ENCODE results near the gene PRKCI.
"Not testable (repeated sequence)": the region's sequence is repeated elsewhere in the genome, so short reads cannot be mapped to it uniquely, and the experiment has no call there.

PRKCI gene

DNA sequence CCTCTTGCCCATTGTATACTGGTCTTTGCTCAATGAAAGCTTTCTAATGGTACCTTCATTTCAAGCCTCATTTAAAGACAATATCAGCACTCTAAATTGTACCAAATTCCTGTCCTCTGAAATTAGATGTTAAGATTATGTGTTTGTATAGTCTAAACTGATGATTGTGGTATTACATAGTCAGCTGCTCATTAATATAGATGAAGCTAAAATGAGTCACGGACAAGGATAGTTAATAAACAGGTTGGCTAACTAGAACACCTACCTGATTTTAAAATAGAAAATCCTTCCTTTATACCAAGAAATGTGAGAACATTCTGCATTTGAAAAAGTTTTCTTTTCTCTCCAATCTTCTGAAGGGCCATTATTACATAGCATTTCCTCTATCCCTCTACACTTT, 2.9 kb downstream of the PRKCI start:
- no peak for DNase-seq

DNA sequence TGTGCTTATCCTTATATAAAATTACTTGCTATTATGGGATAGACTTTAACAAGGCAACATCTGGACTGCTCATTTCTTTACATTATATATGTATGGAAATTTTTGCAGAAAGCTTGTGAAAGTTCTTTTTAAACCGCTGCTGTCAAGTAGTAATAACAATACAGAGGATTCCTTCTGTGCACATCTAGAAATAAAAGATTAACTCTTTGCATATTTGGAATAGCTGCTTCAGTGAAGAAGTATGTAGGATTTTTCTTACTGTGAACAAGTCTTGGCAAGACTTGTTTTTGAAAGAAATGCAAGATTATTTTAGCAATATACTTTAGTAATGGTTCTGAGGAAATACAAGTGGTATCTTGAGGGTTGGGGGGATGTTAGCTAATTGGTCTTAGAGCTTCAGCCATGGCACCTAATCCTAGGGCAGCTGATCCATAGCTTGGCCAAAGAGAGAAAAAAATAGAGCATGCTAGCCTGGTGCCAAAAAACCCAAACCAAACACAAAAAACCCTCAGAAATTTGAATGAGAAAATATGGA, 4.3 kb downstream of the PRKCI start:
- no peak for DNase-seq

DNA sequence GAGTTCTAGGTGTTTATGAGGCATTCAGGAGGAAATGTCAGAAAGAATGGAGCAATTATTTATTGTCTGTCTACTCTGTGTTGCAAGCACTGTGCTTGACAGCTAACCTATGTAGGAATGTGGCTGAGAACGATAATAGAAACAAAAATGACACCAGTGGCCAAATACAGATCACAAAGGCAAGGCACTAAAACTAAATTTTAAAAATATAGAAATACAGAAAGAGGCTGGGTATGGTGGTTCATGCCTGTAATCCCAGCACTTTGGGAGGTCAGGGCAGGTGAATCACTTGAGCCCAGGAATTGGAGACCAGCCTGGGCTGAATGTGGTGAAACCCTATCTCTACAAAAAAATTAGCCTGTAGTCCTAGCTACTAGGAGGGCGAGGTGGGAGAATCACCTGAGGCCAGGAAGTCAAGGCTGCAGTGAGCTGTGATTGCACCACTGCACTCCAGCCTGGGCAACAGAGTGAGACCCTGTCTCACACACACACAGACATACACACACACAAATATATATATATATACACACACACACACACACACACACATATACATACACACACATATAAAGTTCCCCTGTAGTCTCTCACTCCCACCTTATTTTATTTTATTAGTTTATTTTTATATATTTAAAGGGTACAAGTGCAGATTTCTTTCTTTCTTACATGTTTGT, 6.0 kb downstream of the PRKCI start:
- DNase-seq = no peak

DNA sequence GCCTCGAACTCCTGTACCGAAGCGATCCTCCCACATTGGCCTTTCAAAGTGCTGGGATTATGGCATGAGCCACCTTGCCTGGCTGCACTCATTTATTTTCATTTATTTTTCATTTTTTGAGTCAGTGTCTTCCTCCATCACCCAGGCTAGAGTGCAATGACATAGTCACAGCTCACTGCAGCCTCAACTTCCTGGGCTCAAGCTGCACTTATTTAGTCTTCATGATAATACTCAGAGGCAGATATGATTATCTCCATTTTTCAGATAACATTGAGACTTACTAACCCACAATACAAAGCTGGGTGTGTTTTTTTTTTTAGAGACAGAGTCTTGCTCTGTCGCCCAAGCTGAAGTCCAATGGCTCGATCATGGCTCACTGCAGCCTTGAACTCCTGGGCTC, 10.0 kb downstream of the PRKCI start:
- DNase-seq = peak; percentile 18

DNA sequence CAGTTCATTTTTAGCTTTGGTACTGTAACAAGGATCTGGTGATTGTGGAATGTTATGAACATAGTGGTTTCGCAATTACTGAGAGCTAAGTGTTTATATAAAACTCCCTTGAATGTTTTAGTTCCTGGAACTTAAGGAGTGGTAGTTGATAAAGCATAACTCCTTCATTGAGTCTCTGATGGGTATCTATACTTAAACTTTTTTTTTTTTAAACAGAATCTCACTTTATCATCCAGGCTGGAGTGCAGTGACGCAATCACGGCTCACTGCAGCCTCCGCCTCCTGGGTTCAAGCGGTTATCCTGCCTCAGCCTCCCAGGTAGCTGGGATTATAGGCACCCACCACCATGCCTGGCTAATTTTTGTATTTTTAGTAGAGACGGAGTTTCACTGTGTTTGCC, 11.3 kb downstream of the PRKCI start:
- peak; percentile 50 for DNase-seq

DNA sequence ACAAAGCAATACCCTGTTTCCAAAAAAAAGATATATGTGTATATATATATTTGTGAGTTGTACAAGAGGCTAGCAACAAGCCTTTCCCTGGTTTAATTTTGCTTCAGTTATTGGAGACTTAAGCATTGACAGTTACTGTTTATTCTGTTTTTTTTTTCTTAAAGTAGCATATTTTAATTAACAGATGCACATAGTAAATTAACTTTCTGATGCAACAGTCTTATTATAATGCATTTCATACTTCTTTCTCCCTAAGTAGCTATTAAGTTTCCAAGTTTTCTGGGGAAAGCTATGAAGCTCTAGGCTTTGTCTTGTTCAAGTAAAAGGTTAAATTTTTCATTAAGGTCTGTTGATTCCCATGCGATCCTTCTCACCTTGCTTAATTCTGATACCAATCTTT, 17.9 kb downstream of the PRKCI start:
- no peak for DNase-seq

DNA sequence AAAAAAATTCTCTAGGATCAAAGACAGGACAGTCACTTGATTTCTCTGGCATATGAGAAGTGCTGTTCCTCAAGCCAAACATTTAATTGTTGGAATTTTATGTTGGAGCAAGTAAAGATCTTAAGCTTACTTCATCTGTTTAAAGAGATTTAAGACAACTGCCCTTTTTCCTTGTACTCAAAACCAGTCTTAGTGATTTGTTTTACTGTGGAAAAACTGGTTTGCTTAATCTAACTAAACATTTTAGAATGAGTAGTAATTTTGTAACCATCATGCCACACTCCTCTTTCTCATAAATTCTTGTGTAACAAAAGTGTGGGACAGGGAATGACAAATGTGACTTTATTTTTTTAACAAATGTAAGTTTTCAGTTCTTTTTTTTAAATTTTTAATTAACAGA, 18.4 kb downstream of the PRKCI start:
- no peak for DNase-seq

DNA sequence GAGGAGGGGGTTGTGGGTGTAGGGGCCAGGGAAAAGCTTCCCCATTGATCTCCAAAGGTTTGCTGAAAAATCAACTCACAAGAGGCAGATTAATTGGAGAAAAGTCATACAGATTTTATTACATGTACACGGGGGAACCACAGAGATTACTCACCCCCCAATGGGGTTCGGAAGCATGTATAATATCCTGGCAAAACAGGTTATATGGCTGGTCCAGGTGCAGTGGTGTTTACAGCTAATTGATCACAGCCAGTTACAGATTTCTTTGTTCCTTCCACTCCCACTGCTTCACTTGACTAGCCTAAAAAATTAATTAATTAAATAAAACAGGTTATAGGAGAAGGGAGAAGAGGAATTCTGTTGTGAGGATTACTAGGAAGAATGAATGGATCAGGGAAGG, 22.4 kb downstream of the PRKCI start:
- DNase-seq = no peak

DNA sequence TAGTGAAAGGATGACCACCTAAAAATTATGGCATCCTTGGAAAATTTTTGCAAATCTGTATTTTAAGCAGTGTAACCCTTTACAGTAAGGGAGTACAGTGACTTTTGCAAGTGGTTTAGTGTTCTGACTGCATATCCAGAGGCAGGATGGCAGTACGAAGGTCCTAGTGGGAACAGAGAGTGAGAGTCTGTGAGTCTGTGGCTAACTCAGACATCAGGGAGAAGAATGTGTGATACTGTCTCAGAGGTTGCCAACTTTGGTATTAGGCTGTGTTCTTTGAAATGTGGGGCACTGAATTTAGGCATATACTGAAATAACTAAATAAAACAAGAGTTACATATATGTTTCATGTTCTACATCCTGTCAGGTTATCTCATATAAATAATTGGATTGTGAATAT, 25.7 kb downstream of the PRKCI start:
- no peak for DNase-seq

DNA sequence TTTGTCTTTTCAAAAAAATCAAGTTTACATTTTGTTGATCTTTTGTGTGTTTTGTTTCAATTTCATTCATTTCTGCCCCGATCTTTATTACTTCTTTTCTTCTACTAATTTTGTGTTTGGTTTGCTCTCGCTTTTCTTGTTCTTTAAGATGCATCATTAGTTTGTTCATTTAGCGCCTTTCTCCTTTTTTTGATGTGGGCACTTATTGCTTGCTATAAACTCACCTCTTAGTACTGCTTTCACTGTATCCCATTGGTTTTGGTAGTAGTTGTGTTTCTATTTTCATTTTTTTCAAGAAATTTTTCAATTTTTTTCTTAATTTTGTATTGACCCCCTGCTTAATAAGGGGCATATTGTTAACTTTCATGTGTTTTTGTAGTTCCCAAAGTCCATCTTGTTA, 34.4 kb downstream of the PRKCI start:
- DNase-seq = no peak

DNA sequence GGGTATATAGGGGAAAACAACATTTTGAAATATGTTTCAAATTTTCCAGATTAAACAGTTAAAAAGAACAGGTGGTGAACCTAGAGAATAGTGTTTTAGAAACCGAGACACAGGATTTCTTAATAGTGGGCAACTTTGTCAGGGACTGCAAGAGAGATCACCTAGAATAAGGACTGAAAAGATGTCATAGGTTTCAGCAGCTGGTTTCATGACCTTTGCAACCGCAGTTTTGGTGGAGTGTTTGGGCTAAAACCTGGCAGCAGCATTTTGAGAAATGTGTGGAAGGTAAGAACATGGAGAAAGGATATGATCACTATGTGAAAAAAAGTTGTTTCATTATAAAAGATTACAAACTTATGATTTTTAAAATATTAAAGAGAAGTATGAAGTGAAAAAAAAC, 34.9 kb downstream of the PRKCI start:
- DNase-seq = no peak

DNA sequence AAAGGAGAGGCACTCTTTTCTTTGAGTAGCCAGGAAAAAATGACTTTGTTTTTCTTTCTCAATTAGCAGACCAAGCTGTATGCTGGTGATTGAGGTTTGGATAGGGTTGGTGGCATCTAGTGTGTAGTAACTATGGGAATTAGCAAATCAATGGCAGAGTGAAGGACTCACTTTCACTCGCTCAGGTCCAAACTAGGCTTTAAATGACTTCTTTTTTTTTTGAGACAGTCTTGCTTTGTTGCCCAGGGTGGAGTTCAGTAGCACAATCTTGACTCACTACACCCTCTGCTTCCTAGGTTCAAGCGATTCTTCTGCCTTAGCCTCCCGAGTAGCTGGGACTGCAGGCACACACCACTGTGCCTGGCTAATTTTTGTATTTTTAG, 35.9 kb downstream of the PRKCI start:
- no peak for DNase-seq

DNA sequence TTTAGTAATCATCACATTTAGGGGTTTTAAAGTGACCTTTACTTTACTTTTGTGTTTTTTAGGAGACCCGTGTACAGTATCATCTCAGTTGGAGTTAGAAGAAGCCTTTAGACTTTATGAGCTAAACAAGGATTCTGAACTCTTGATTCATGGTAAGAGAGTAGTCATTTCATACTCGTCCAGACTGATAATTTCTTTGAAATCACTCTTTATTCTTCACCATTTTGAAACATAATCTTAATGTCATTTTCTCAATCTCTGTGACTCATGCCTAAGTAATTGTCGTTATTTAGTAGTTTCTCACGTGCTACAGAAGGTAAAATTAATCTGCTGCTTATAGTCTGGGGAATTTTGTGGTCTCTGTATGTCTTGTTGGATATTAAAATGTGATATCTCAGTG, 37.7 kb downstream of the PRKCI start:
- no peak for DNase-seq

DNA sequence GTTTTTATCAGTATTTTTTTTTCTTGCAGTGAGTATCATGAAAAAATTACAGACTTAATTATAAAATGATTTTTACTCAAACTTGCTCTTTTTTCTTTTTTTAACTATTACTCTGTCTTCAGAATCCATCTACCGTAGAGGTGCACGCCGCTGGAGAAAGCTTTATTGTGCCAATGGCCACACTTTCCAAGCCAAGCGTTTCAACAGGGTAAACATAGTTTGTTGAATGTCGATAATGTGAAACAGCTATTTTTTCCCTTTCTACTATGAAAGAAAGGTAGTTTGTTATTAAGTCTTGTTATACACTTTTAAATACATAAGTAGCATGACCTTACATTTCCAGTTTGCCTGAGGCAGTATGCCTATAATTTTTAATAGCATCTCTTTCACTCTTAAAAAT, 45.6 kb downstream of the PRKCI start:
- no peak for DNase-seq

DNA sequence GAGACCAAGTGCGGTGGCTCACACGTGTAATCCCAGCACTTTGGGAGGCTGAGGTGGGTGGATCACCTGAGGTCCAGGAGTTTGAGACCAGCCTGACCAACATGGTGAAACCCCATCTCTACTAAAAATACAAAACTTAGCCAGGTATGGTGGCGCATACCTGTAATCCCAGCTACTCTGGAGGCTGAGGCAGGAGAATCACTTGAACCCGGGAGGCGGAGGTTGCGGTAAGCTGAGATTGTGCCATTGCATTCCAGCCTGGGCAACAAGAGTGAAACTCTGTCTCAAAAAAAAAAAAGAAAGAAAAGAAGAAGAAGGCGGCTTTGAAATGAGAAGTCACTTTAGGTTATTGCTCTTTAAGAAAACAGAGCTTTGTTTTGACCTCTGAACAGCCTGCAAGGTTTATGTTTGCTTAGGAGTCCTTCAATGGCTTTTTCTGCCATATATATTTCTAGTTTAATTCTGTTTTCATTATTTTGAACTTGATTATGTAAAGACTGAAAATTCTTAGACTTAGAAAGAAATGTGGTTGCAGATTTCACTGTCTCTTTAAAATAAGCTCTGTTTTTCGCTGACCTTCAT, 47.5 kb downstream of the PRKCI start:
- not testable (repeated sequence) for DNase-seq

DNA sequence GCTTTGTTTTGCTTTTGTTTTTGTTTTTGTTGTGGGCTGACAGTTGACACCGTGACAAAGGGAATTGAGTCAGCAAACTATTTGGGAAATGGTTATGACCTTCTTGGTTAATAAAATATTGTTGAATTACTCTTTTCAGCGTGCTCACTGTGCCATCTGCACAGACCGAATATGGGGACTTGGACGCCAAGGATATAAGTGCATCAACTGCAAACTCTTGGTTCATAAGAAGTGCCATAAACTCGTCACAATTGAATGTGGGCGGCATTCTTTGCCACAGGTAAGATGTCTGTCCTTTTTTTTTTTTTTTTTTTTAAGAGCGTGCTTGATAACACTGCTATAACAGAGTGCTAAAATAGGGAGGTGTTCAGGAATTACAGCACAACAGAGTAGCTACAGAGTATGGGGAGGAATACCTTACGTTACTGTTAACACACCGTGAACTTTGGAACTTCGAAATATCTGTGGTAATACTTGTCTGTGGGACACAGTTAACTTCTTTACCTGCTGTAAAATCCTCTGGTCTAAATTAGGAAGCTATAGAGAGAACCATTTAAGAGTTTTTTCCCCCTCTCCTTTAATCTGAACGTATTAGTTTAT, 48.2 kb downstream of the PRKCI start:
- no peak for DNase-seq

DNA sequence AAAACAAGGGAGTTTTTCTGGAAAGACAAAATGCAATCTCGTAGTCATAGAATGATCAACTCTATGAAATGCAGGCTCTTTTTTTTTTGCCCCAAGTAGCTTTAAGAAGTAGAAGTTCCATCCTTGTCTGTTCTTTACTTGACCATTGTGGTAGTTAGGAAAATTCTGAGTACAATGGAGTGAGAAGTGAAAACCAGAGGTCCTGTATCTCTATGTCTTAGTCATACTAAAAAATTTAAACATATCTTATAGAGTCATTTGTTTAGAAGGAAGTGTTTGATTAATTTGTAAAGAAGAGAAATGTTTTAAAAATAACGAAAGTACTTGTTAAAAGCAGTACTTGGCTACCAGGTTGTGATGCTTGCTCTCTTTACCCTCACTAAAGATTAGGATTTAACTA, 52.4 kb downstream of the PRKCI start:
- no peak for DNase-seq

DNA sequence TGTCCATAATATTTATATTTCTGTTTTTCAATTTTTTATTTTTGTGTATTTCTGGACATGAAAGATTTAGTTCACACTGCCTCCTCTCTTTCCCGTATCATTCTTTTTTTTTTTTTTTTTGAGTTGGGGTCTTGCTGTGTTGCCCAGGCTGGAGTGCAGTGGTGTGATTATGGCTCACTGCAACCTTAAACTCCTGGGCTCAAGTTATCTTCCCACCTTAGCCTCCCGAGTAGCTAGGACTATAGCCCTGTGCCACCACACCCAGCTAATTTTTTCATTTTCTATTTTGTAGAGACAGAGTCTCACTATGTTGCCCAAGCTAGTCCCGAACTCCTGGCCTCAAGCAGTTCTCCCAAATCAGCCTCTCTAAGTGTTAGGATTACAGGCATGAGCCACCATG, 53.6 kb downstream of the PRKCI start:
- DNase-seq = no peak

DNA sequence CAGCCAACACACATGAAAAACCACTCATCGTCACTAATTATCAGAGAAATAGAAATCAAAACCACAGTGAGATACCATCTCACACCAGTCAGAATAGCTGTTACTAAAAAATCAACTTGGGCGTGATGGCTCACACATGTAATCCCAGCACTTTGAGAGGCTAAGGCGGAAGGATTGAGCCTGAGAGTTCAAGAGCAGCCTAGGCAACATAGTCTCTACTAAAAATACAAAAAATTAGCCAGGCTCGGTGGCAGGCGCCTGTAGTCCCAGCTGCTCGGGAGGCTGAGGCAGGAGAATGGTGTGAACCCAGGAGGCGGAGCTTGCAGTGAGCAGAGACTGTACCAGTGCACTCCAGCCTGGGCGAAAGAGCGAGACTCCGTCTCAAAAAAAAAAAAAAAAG, 55.1 kb downstream of the PRKCI start:
- DNase-seq = not testable (repeated sequence)

DNA sequence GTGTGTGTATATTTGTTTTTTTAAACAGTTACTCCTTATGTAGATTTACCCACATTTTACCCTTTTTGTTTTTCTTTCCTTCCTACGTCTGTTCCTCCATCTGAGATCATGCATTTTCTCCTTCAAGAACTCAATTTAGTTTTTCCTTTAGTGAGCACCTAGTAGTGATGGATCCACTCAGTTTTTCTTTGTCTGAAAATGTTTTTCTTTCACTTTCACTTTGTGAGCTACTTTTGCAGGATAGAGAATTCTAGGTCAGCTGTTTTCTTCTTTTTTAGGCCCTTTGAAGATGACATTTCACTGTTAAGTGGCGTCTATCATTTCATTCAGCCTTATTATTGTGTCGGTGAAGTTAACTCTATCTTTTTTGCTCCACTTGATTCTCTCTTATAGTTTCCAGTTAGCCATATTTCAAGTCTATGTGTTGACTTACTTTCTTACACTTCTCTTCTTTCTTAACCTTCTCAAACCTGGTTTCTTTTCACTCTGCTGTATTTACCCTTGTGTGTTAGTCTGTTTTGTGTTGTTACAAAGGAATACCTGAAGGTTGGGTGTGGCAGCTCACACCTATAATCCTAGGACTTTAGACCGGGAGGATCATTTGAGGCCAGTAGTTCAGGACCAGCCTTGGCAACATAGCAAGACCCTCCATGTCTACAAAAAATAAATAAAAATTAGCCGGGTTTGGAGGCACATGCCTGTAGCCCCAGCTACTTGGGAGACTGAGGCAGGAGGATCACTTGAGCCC, 55.8 kb downstream of the PRKCI start:
- DNase-seq = peak; percentile 3

DNA sequence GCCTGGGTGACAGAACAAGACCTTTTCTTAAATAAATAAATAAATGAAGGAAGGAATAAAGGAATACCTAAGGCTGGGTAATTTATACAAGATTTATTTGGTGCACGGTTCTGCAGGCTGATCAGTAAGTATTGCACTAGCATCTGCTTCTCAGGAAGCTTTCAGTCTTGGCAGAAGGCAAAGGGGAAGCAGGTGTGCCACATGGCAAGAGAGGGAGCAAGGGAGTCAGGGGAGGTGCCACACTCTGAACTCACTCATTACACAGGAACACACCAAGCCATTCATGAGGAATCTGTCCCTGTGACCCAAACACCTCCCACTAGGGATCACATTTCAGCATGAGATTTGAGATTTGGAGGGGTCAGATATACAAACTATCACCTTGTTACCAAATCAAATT, 56.4 kb downstream of the PRKCI start:
- DNase-seq = peak; percentile 4

DNA sequence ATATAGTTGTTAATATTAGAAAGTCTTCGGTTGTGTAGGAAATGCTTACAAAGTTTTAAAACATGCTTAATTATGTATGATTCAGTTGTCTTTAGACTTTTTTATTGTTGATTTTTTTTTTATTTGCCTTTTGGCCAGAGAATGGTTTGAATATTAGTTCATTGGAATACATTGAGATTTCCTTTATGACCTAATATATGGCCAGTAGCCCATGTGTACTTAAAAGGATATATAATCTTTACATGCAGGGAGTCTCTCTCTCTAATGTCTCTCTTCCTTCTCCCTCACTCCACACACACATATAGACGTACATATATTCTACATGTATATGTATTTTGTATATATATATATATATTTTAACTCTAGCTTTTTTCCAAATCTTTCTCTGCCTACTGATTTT, 68.0 kb downstream of the PRKCI start:
- no peak for DNase-seq

DNA sequence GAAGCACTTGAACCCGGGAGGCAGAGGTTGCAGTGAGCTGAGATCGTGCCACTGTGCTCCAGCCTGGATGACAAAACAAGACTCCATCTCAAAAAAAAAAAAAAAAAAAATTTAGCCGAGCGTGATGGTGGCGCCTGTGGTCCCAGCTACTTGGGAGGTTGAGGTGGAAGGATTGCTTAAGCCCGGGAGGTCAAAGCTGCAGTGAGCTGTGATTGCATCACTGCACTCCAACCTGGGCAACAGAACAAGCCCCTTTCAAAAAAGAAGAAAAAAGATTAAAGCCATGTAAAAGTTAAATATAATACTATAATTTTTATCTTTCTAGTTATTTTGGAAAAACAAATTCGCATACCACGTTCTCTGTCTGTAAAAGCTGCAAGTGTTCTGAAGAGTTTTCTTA, 73.4 kb downstream of the PRKCI start:
- no peak for DNase-seq

DNA sequence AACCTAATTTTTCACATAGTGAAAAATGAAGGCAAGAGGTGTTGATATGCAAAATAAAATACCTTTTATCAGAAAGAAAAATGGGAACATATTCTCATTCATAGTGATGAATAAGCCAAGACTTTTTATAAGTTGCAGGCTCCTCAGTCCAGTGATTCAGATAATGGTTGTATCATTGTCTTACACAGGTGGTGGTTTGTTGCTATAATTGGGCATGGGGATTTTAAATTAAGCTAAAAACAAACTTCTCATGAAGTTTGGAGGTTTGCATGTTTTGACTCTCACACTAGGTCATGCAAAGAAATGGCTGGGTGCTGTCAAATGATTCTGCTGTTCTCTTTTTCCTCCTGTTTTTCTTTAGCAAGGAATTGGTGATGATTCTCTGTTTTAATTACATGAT, 74.5 kb downstream of the PRKCI start:
- no peak for DNase-seq

All from hematopoietic multipotent progenitor cell treated with erythropoietin and hydrocortisone succinate and interleukin-3 and kit ligand, for 6 days (in vitro differentiated cells).